ENCODE measurements around the gene PSD.

The PSD gene

DNA sequence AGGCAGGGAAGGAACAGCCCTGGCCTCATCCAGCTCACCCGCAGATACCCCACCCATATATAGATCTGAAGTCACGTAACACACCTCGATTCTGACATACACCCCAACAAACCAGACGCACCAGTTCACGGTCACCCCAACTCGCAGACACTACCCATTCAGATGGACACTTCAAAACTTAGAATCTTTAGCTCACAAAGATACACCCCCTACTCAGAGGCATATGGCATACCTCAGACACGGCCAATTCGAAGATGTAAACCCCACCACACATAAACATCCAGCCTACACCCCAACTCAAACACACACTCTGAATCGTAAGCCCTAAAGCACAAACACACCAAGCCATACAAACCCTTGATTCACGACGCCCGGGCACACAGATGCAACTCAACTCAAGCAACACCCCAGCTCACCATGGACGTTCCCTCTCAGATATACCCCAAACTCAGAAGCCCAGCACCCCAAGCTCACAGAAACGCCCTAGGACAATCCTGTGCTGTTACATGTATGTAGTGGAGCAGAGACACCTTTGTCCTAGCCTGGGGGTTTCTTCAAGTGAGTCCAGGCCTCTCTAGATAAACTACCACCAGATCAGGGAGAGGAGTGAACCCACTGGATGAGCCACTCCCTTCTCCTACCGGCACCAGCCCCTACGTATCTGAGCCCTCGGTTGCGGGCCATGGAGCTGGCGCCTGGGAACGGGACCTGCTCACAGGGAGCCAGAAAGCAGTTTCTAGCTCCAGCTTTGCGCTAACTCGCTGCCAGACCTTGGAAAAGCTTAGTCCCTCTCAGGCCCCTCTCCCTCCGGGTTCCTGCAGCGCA, 8.8 kb downstream of the PSD start:
- peak overlapping the region; percentile 37 for H3K4me3 ChIP-seq (ENCODE audit: control insufficient read depth, low read depth, low read length)
- TF ChIP-seq, protein P1, sequence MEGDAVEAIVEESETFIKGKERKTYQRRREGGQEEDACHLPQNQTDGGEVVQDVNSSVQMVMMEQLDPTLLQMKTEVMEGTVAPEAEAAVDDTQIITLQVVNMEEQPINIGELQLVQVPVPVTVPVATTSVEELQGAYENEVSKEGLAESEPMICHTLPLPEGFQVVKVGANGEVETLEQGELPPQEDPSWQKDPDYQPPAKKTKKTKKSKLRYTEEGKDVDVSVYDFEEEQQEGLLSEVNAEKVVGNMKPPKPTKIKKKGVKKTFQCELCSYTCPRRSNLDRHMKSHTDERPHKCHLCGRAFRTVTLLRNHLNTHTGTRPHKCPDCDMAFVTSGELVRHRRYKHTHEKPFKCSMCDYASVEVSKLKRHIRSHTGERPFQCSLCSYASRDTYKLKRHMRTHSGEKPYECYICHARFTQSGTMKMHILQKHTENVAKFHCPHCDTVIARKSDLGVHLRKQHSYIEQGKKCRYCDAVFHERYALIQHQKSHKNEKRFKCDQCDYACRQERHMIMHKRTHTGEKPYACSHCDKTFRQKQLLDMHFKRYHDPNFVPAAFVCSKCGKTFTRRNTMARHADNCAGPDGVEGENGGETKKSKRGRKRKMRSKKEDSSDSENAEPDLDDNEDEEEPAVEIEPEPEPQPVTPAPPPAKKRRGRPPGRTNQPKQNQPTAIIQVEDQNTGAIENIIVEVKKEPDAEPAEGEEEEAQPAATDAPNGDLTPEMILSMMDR (IDR thresholded peaks at IDR 0.05; ENCODE audit: control insufficient read depth, insufficient read depth, low read depth, low read length, missing control alignments), result no peak
- no peak for DNase-seq (ENCODE audit: low read depth)

GRCh38 chr10:102408728-102409603, 9.6 kb downstream of the PSD start:
- no peak for DNase-seq (ENCODE audit: low read depth)
- peak overlapping the region; percentile 37 for H3K4me3 ChIP-seq (ENCODE audit: control insufficient read depth, low read depth, low read length)
- TF ChIP-seq, protein P1 (IDR thresholded peaks at IDR 0.05; ENCODE audit: control insufficient read depth, insufficient read depth, low read depth, low read length, missing control alignments), result no peak

DNA sequence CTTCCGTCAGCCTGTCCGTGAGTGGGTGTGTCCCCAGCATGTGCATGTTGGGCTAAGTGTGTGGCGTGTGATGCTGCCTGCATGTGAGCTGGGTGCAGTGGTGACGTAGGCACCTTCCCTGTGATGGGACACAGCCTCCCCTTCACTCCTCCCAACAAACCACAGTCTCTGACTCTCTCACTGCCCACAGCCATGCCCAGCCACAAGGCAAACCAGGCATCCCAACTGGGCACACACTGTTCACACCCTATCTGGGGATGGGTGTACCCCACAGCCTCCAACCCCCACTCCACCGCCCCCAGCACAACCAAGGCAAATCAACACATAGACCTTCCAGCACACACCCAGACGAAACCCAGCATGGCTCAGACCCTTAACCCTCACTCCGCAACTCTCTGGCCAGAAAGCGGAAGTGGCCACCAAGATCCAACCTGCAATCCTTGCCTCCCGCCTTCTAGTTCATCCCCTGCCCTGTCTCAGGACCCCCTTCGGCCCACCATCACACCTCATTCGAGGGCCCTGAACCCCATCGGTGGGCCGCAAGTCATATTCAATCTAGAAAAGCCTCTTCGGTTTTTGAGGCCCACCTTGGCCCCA, 10.4 kb downstream of the PSD start:
- peak overlapping the region; percentile 33 for H3K4me3 ChIP-seq (ENCODE audit: control insufficient read depth, low read depth, low read length)

GRCh38 chr10:102407425-102408130, 11.0 kb downstream of the PSD start:
- TF ChIP-seq, protein P1 (IDR thresholded peaks at IDR 0.05; ENCODE audit: control insufficient read depth, insufficient read depth, low read depth, low read length, missing control alignments), result no peak
- H3K4me3 ChIP-seq (ENCODE audit: control insufficient read depth, low read depth, low read length), result no peak overlapping the region
- no peak for DNase-seq (ENCODE audit: low read depth)

More for the DNA sequence above, 10.4 kb downstream of the PSD start:
- TF ChIP-seq, protein P1 (IDR thresholded peaks at IDR 0.05; ENCODE audit: control insufficient read depth, insufficient read depth, low read depth, low read length, missing control alignments), result no peak
- DNase-seq (ENCODE audit: low read depth), result no peak

DNA sequence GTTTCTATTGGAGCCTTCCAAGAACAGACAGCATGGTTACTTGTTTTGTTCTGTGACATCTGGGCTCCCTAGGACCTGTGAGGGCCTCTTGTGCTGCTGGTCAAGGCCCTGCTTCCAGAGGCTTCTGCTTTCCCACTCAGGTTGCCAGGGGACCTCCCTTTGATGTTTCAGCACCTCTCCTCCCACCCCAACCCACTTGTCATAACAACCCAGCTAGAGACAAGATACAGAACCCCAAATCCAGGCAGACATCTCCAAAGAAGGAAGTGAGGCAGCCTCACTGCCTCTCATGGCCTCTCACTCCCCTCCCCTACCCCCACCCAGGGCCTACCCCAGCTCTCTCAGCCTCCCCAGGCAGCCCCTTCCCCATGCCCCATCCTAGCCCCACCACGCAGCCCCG, 11.8 kb downstream of the PSD start:
- TF ChIP-seq, protein P1 (IDR thresholded peaks at IDR 0.05; ENCODE audit: control insufficient read depth, insufficient read depth, low read depth, low read length, missing control alignments), result no peak
- no peak for DNase-seq (ENCODE audit: low read depth)
- H3K4me3 ChIP-seq (ENCODE audit: control insufficient read depth, low read depth, low read length), result no peak overlapping the region

DNA sequence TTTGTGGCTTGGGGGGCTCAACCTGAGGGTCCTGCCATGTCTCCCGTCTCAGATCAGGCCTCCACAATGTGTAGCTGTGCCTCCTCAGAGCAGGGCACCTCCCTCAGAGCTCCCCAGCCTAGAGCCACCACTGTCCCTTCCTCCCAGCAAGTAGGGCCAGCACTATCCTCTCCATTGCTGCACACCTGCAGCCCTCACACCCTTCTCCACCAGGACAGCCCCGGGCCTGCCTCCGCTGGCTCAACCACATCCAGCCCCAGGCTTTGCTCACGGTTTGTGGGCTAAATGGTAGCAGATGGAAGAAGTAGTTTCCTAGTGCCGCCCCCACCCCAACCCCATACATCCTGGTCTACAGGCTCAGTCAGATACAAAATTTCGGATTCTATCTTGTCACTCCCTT, 13.0 kb downstream of the PSD start:
- TF ChIP-seq, protein P1 (IDR thresholded peaks at IDR 0.05; ENCODE audit: control insufficient read depth, insufficient read depth, low read depth, low read length, missing control alignments), result no peak
- H3K4me3 ChIP-seq (ENCODE audit: control insufficient read depth, low read depth, low read length), result no peak overlapping the region
- no peak for DNase-seq (ENCODE audit: low read depth)
